ENCODE results near the gene PPIP5K2. TPM values are rescaled to one million over a fixed set of nuclear protein-coding genes. Genes with fewer than 3 reads are reported as not detected.

Gene PPIP5K2
- total RNA-seq, 1 donor from 2014 or later, result 108 TPM

DNA sequence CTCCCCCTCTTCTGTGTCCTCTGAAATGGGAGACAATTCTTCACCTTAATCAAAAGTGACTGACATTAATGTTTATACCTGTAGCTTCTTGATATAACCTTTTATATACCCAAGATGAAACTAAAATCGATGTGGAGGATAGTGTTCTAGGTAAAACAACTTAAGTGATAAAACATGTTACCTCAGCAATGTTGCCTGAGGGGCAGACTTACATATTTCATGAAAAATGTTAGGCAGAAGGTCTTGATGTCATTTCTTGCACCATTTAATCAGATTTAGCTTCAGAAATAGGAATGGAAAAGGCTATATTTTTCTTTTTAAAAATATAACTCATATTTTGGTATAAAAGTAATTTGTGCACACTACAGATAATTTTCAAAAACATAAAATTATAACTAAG is 115.8 kb downstream of the PPIP5K2 start:
- Mint-ChIP-seq H3K4me3 (no peak overlapping the region), H3K4me1 (no peaks in the 10 kb centered on the region), H3K27me3 (ENCODE audit: insufficient read depth, low read depth) (no peaks in the 10 kb centered on the region), H3K36me3 (no peaks in the 10 kb centered on the region), H3K9me3 (peaks cover 5% of the 10 kb centered on the region), H3K27ac (no peak overlapping the region)
- no peaks in the 10 kb centered on the region for H3F3A ChIP-seq (ENCODE audit: low read depth)
- peaks cover 9% of the 10 kb centered on the region for H3K36me3 ChIP-seq
- no peaks in the 10 kb centered on the region for H3K4me1 ChIP-seq
- H3K79me2 ChIP-seq (ENCODE audit: low read depth), result no peaks in the 10 kb centered on the region
- H4K20me1 ChIP-seq (ENCODE audit: low read depth), result no peaks in the 10 kb centered on the region
- peaks cover 13% of the 10 kb centered on the region for H3K9me3 ChIP-seq (ENCODE audit: low read depth)
- no peak overlapping the region for H3K27ac ChIP-seq
- H2AFZ ChIP-seq (replicated peaks), result no peak overlapping the region
- no peak for DNase-seq (ENCODE audit: low spot score)
- no peak overlapping the region for H3K4me2 ChIP-seq
- H3K27me3 ChIP-seq, result no peaks in the 10 kb centered on the region
- H3K9ac ChIP-seq, result no peak overlapping the region
- H3K4me3 ChIP-seq, result no peak overlapping the region
- TF ChIP-seq EZH2phosphoT487 (IDR thresholded peaks at IDR 0.05), result no peak
- TF ChIP-seq, protein P1, sequence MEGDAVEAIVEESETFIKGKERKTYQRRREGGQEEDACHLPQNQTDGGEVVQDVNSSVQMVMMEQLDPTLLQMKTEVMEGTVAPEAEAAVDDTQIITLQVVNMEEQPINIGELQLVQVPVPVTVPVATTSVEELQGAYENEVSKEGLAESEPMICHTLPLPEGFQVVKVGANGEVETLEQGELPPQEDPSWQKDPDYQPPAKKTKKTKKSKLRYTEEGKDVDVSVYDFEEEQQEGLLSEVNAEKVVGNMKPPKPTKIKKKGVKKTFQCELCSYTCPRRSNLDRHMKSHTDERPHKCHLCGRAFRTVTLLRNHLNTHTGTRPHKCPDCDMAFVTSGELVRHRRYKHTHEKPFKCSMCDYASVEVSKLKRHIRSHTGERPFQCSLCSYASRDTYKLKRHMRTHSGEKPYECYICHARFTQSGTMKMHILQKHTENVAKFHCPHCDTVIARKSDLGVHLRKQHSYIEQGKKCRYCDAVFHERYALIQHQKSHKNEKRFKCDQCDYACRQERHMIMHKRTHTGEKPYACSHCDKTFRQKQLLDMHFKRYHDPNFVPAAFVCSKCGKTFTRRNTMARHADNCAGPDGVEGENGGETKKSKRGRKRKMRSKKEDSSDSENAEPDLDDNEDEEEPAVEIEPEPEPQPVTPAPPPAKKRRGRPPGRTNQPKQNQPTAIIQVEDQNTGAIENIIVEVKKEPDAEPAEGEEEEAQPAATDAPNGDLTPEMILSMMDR (IDR thresholded peaks at IDR 0.05), result no peak
- no peak for TF ChIP-seq EZH2 (IDR thresholded peaks at IDR 0.05)

DNA sequence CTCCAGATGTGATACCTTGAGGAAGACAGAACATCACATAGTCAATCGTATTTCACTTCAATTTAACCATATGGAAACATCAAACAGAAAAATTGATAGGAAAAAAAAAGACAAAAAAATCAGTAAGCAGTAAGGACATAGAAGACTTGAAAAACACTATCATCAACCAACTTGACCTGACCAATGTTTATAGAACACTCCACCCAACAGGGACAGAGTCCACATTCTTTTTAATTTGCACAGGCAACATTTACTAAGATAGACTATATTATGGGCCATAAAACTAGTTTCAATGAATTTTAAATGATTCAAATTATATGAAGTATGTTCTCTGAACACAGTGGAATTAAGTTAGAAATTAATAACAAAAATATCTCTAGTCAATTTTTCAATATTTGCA is 117.7 kb downstream of the PPIP5K2 start:
- H3K4me1 ChIP-seq, result no peaks in the 10 kb centered on the region
- no peaks in the 10 kb centered on the region for H3F3A ChIP-seq (ENCODE audit: low read depth)
- peaks cover 9% of the 10 kb centered on the region for H3K36me3 ChIP-seq
- H2AFZ ChIP-seq (replicated peaks), result no peak overlapping the region
- no peaks in the 10 kb centered on the region for H3K36me3 Mint-ChIP-seq
- no peaks in the 10 kb centered on the region for H3K4me1 Mint-ChIP-seq
- no peaks in the 10 kb centered on the region for H3K27me3 Mint-ChIP-seq (ENCODE audit: insufficient read depth, low read depth)
- no peaks in the 10 kb centered on the region for H3K27me3 ChIP-seq
- H3K27ac ChIP-seq, result no peak overlapping the region
- no peak overlapping the region for H3K4me3 Mint-ChIP-seq
- H3K79me2 ChIP-seq (ENCODE audit: low read depth), result no peaks in the 10 kb centered on the region
- H3K4me2 ChIP-seq, result no peak overlapping the region
- no peak overlapping the region for H3K4me3 ChIP-seq
- no peak overlapping the region for H3K27ac Mint-ChIP-seq
- no peak for DNase-seq (ENCODE audit: low spot score)
- peaks cover 13% of the 10 kb centered on the region for H3K9me3 ChIP-seq (ENCODE audit: low read depth)
- H3K9me3 Mint-ChIP-seq, result peaks cover 8% of the 10 kb centered on the region
- TF ChIP-seq, protein P1 (IDR thresholded peaks at IDR 0.05), result no peak
- TF ChIP-seq EZH2 (IDR thresholded peaks at IDR 0.05) (no peak), EZH2phosphoT487 (IDR thresholded peaks at IDR 0.05) (no peak)
- no peak overlapping the region for H3K9ac ChIP-seq
- no peaks in the 10 kb centered on the region for H4K20me1 ChIP-seq (ENCODE audit: low read depth)

DNA sequence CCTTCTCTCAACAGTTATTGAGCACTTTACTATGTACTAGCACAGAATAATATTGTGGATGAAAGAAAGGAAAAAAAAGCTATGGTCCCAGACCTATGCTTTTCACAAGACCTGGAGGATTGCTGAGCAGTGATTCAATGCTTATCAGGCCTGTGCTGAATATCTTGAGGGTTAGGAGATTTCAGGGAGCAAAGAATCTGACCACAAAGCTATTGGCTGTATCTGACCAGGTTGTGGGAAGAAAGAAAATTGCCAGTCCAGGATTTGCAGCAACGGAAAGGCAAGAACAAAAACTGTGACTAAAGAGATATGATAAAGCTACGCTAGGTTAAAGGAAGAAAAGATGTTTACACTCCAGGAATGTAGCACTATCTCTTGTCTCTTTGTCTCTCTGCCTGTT is 123.6 kb downstream of the PPIP5K2 start:
- H3K27me3 Mint-ChIP-seq (ENCODE audit: insufficient read depth, low read depth), result no peaks in the 10 kb centered on the region
- peak overlapping the region; percentile 20 for H3K27ac Mint-ChIP-seq

More for the DNA sequence above, 123.6 kb downstream of the PPIP5K2 start:
- H3K79me2 ChIP-seq (ENCODE audit: low read depth), result no peaks in the 10 kb centered on the region
- H3K9me3 ChIP-seq (ENCODE audit: low read depth), result peaks cover 13% of the 10 kb centered on the region
- H4K20me1 ChIP-seq (ENCODE audit: low read depth), result no peaks in the 10 kb centered on the region
- no peak overlapping the region for H3K4me3 Mint-ChIP-seq
- no peaks in the 10 kb centered on the region for H3K27me3 ChIP-seq
- H2AFZ ChIP-seq (replicated peaks), result peak overlapping the region; percentile 61
- TF ChIP-seq, protein P1 (IDR thresholded peaks at IDR 0.05), result no peak
- TF ChIP-seq EZH2 (IDR thresholded peaks at IDR 0.05) (no peak), EZH2phosphoT487 (IDR thresholded peaks at IDR 0.05) (no peak)
- no peak overlapping the region for H3K27ac ChIP-seq
- H3K36me3 Mint-ChIP-seq, result no peaks in the 10 kb centered on the region
- H3F3A ChIP-seq (ENCODE audit: low read depth), result no peaks in the 10 kb centered on the region
- H3K4me1 ChIP-seq, result no peaks in the 10 kb centered on the region
- H3K4me2 ChIP-seq, result no peak overlapping the region
- peaks cover 6% of the 10 kb centered on the region for H3K4me1 Mint-ChIP-seq
- H3K9me3 Mint-ChIP-seq, result peaks cover 8% of the 10 kb centered on the region
- peaks cover 9% of the 10 kb centered on the region for H3K36me3 ChIP-seq
- no peak for DNase-seq (ENCODE audit: low spot score)
- no peak overlapping the region for H3K9ac ChIP-seq
- H3K4me3 ChIP-seq, result no peak overlapping the region

Data from neural progenitor cell (in vitro differentiated cells).